ENCODE data around the gene NGF. TPM values are rescaled to one million over a fixed set of nuclear protein-coding genes. Genes with fewer than 3 reads are reported as not detected.

Gene NGF
- total RNA-seq, 4 donors from 2014 or later: 4.5 TPM; not detected in 3

GRCh38 chr1:115241309-115241708 is 96.7 kb downstream of the NGF start:
- Histone ChIP-seq H3K27ac (no peak overlapping the region), H3K27me3 (no peaks in the 10 kb centered on the region), H3K4me3 (no peak overlapping the region), H3K36me3 (no peaks in the 10 kb centered on the region), H3K4me1 (no peaks in the 10 kb centered on the region), H3K9me3 (peaks cover 0 to 17% of the 10 kb centered on the region in 2 donors)
- 67 to 92% methylated on average over 1 of the region's 1 CpG for WGBS, 2 donors (ENCODE audit: low coverage in 1 of 2)
- TF ChIP-seq CTCF (IDR thresholded peaks at IDR 0.05) (no peak), POLR2AphosphoS5 (IDR thresholded peaks at IDR 0.05) (no peak), EP300 (IDR thresholded peaks at IDR 0.05; ENCODE audit: low read depth) (no peak), POLR2A (IDR thresholded peaks at IDR 0.05) (no peak)
- no peak for DNase-seq
- in situ Hi-C loops (cut with MboI; ENCODE audit: low pct_ligation_motif_present in 1 of 4, low pct_unique_long_range_greater_than_20kb in 1 of 4, low sequenced_read_pairs in 3 of 4): no loop called here
- intact Hi-C loops (cut with DNase I; ENCODE audit: low total_unique reads): no loop called here

DNA sequence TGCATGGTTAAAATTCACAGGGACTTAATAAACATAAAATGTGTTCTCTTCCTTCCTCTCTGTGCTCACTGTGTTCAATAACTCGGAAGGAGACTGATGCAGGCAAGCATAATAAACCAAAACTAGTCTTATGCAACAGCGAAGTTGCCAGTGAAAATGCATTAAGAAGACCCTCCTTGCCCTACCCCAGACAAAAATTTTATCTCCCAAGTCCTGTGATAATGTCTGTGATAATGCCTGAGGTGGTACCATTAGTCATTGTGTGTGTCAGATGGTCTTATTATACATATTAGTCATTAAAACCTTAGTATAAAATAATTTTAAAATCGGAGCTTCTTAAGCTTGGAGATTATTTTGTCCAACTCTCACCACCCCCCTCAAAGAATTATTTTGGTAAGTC is 97.8 kb downstream of the NGF start:
- Histone ChIP-seq H3K36me3 (no peaks in the 10 kb centered on the region), H3K27me3 (no peaks in the 10 kb centered on the region), H3K4me3 (no peak overlapping the region), H3K27ac (no peak overlapping the region), H3K4me1 (no peaks in the 10 kb centered on the region), H3K9me3 (peaks cover 0 to 9% of the 10 kb centered on the region in 2 donors)
- 84 to 94% methylated on average over 3 of the region's 3 CpGs for WGBS, 2 donors (ENCODE audit: low coverage in 1 of 2)
- no peak for DNase-seq
- TF ChIP-seq EP300 (IDR thresholded peaks at IDR 0.05; ENCODE audit: low read depth) (no peak), CTCF (IDR thresholded peaks at IDR 0.05) (no peak), POLR2AphosphoS5 (IDR thresholded peaks at IDR 0.05) (no peak), POLR2A (IDR thresholded peaks at IDR 0.05) (no peak)
- intact Hi-C loops (cut with DNase I; ENCODE audit: low total_unique reads) (no loop called here), in situ Hi-C loops (cut with MboI; ENCODE audit: low pct_ligation_motif_present in 1 of 4, low pct_unique_long_range_greater_than_20kb in 1 of 4, low sequenced_read_pairs in 3 of 4) (no loop called here)

DNA sequence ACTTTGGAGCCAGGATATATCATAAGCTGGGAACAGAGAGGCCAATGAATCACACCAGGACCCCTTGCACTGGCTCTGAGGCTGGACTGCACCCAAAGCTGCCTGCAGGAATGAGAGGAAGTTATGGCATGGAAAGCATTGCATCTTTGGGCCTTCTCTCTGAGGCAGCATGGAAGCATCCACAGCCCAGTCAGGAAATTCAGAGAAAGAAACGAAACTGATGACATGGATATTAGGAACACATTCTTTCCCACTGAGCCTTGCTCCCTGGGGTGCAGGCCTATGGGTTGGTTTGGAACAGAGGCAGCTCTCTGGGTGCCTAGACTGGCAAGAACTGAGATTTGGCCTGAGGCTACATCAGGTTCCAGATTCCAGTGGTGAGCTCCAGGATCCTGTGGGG is 98.6 kb downstream of the NGF start:
- Histone ChIP-seq H3K36me3 (no peaks in the 10 kb centered on the region), H3K27me3 (no peaks in the 10 kb centered on the region), H3K4me1 (no peaks in the 10 kb centered on the region), H3K4me3 (no peak overlapping the region), H3K9me3 (peaks cover 0 to 1% of the 10 kb centered on the region in 2 donors), H3K27ac (no peak overlapping the region)
- in situ Hi-C loops (cut with MboI; ENCODE audit: low pct_ligation_motif_present in 1 of 4, low pct_unique_long_range_greater_than_20kb in 1 of 4, low sequenced_read_pairs in 3 of 4) (no loop called here), intact Hi-C loops (cut with DNase I; ENCODE audit: low total_unique reads) (no loop called here)
- DNase-seq: no peak
- 33 to 67% methylated on average over 1 of the region's 1 CpG for WGBS, 2 donors (ENCODE audit: low coverage in 1 of 2)
- TF ChIP-seq EP300 (IDR thresholded peaks at IDR 0.05; ENCODE audit: low read depth) (no peak), POLR2A (IDR thresholded peaks at IDR 0.05) (no peak), POLR2AphosphoS5 (IDR thresholded peaks at IDR 0.05) (no peak), CTCF (IDR thresholded peaks at IDR 0.05) (no peak)

DNA sequence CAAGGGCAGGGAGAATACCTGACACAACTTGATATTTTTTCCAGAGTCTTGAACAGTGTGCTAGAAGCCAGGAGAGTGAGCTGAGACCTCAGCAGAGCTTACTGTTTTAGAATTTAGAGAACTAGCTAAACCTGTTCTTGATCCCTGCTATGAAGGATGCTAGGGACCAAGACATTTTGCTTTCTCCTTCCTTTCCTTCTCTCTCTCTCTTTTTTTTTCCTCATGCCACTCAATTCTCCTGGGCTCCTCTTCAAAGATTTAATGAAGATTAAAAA is 99.0 kb downstream of the NGF start:
- in situ Hi-C loops (cut with MboI; ENCODE audit: low pct_ligation_motif_present in 1 of 4, low pct_unique_long_range_greater_than_20kb in 1 of 4, low sequenced_read_pairs in 3 of 4) (no loop called here), intact Hi-C loops (cut with DNase I; ENCODE audit: low total_unique reads) (no loop called here)
- H3K4me1 ChIP-seq: no peaks in the 10 kb centered on the region
- TF ChIP-seq POLR2A (IDR thresholded peaks at IDR 0.05) (no peak), POLR2AphosphoS5 (IDR thresholded peaks at IDR 0.05) (no peak)
- no peaks in the 10 kb centered on the region for H3K9me3 ChIP-seq
- no peak for DNase-seq
- no peaks in the 10 kb centered on the region for H3K36me3 ChIP-seq
- H3K27me3 ChIP-seq: no peaks in the 10 kb centered on the region
- H3K4me3 ChIP-seq: no peak overlapping the region
- H3K27ac ChIP-seq: no peak overlapping the region

GRCh38 chr1:115238336-115239147 is 99.5 kb downstream of the NGF start:
- no peak for DNase-seq
- WGBS, 2 donors (ENCODE audit: low coverage in 1 of 2): 65 to 70% methylated on average over 5 of the region's 5 CpGs

More at GRCh38 chr1:115238336-115239147, 99.5 kb downstream of the NGF start:
- in situ Hi-C loops (cut with MboI; ENCODE audit: low pct_ligation_motif_present in 1 of 4, low pct_unique_long_range_greater_than_20kb in 1 of 4, low sequenced_read_pairs in 3 of 4): no loop called here
- H3K4me3 ChIP-seq: no peak overlapping the region
- H3K27ac ChIP-seq: no peak overlapping the region
- H3K27me3 ChIP-seq: no peaks in the 10 kb centered on the region
- H3K36me3 ChIP-seq: no peaks in the 10 kb centered on the region
- TF ChIP-seq POLR2AphosphoS5 (IDR thresholded peaks at IDR 0.05) (no peak), POLR2A (IDR thresholded peaks at IDR 0.05) (no peak), CTCF (IDR thresholded peaks at IDR 0.05) (no peak), EP300 (IDR thresholded peaks at IDR 0.05; ENCODE audit: low read depth) (no peak)
- no peaks in the 10 kb centered on the region for H3K9me3 ChIP-seq
- no peaks in the 10 kb centered on the region for H3K4me1 ChIP-seq
- intact Hi-C loops (cut with DNase I; ENCODE audit: low total_unique reads): no loop called here

All from transverse colon (tissue), 4 donors.